ENCODE measurements around the gene CYREN. TPM values are rescaled to one million over a fixed set of nuclear protein-coding genes. Genes with fewer than 3 reads are reported as not detected.

CYREN gene
- total RNA-seq, 2 donors from 2014 or later: 34.5 to 37.6 TPM

- TF ChIP-seq CTCF (IDR thresholded peaks at IDR 0.05): no peak
- Histone ChIP-seq H3K9ac (ENCODE audit: low read depth in 2 of 2, low read length in 2 of 2) (no peak overlapping the region), H3K4me1 (peaks cover 5% of the 10 kb centered on the region), H3K27me3 (no peaks in the 10 kb centered on the region), H3K9me3 (no peaks in the 10 kb centered on the region), H3K27ac (no peak overlapping the region), H3K4me3 (no peak overlapping the region), H3K36me3 (no peaks in the 10 kb centered on the region)
- no peak for DNase-seq
- intact Hi-C loops (cut with DNase I): no loop called here
Measured at GRCh38 chr7:135164357-135165061, 6.0 kb downstream of the CYREN start.

GRCh38 chr7:135162382-135163001, 8.0 kb downstream of the CYREN start:
- intact Hi-C loops (cut with DNase I): no loop called here
- H3K9me3 ChIP-seq: no peaks in the 10 kb centered on the region
- no peak overlapping the region for H3K27ac ChIP-seq
- H3K27me3 ChIP-seq: no peaks in the 10 kb centered on the region
- no peaks in the 10 kb centered on the region for H3K36me3 ChIP-seq
- no peak overlapping the region for H3K9ac ChIP-seq (ENCODE audit: low read depth in 2 of 2, low read length in 2 of 2)
- no peak for TF ChIP-seq CTCF (IDR thresholded peaks at IDR 0.05)
- H3K4me3 ChIP-seq: no peak overlapping the region
- no peak for DNase-seq
- no peaks in the 10 kb centered on the region for H3K4me1 ChIP-seq

- Histone ChIP-seq H3K9me3 (no peaks in the 10 kb centered on the region), H3K4me1 (no peaks in the 10 kb centered on the region), H3K36me3 (no peaks in the 10 kb centered on the region), H3K27me3 (no peaks in the 10 kb centered on the region), H3K9ac (ENCODE audit: low read depth in 2 of 2, low read length in 2 of 2) (no peak overlapping the region), H3K27ac (no peak overlapping the region), H3K4me3 (no peak overlapping the region)
- intact Hi-C loops (cut with DNase I): no loop called here
- no peak for DNase-seq
- no peak for TF ChIP-seq CTCF (IDR thresholded peaks at IDR 0.05)
Measured at GRCh38 chr7:135161669-135162068, 8.8 kb downstream of the CYREN start.

GRCh38 chr7:135160858-135161653, 9.5 kb downstream of the CYREN start:
- H3K36me3 ChIP-seq: no peaks in the 10 kb centered on the region
- no peak for TF ChIP-seq CTCF (IDR thresholded peaks at IDR 0.05)
- H3K27ac ChIP-seq: peak overlapping the region; percentile 56
- peak overlapping the region in 1 of 2 donors; percentile 32 for H3K9ac ChIP-seq (ENCODE audit: low read depth in 2 of 2, low read length in 2 of 2)
- DNase-seq: no peak
- intact Hi-C loops (cut with DNase I): no loop called here
- H3K9me3 ChIP-seq: no peaks in the 10 kb centered on the region
- no peaks in the 10 kb centered on the region for H3K4me1 ChIP-seq
- H3K27me3 ChIP-seq: no peaks in the 10 kb centered on the region
- H3K4me3 ChIP-seq: no peak overlapping the region

- H3K4me3 ChIP-seq: no peak overlapping the region
- H3K9ac ChIP-seq (ENCODE audit: low read depth in 2 of 2, low read length in 2 of 2): no peak overlapping the region
- no peak for TF ChIP-seq CTCF (IDR thresholded peaks at IDR 0.05)
- intact Hi-C loops (cut with DNase I): no loop called here
- no peaks in the 10 kb centered on the region for H3K9me3 ChIP-seq
- no peaks in the 10 kb centered on the region for H3K36me3 ChIP-seq
- no peak for DNase-seq
- peak overlapping the region; percentile 56 for H3K27ac ChIP-seq
- H3K27me3 ChIP-seq: no peaks in the 10 kb centered on the region
- no peaks in the 10 kb centered on the region for H3K4me1 ChIP-seq
Measured at GRCh38 chr7:135160098-135160857, 10.2 kb downstream of the CYREN start.
